HG03460 (cell line): ENCODE results near the gene EBLN2.
A peak's percentile ranks its signal among the peaks of the same experiment; 100 is the strongest.
"Not testable (repeated sequence)": the region's sequence is repeated elsewhere in the genome, so short reads cannot be mapped to it uniquely, and the experiment has no call there.

Experiments used
- ATAC-seq: cut with Tn5 transposase; IDR thresholded peaks from one replicate; pipeline ENCODE4 v1.9.1; 2021; ENCODE audit not compliant: unreplicated experiment

The EBLN2 gene

DNA sequence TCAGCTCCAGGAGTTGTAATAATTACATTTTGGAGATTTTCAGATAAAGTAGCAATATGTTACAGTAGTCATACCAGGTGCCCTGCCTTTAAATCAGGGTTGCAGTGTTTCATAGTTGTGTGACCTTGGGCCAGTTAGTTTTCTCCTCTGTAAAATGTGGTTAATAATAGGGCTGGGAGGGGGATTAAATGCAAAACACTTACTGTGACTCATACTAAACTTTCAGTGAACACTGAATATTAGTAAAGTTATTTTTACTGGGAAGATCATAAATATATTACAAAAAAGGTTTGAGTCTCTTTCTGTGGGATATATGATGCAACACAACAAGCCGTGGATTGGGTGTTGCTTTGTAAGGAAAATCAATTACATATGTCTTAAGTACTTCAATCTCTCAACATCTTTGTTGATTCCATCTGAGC is 1.1 kb upstream of the EBLN2 start:
- ATAC-seq = no peak

DNA sequence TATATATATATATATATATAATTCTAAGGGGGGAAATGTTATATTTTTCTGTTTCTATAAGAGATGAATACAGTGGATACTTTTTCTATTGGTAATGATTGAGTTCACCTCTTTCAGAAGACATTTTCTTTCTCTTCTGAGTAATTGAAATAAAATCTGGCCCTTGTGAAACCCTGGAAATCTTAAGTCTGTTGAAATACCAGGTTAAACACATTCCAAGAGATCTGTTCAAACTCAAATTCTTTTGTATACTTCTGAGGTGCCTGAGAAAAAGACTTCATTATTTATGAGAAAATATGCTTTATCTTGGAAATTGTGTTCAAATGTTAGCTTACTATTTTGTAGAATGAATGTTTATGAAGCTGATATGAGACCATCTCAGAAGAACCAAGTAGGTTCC is 4.8 kb downstream of the EBLN2 start:
- not testable (repeated sequence) for ATAC-seq

DNA sequence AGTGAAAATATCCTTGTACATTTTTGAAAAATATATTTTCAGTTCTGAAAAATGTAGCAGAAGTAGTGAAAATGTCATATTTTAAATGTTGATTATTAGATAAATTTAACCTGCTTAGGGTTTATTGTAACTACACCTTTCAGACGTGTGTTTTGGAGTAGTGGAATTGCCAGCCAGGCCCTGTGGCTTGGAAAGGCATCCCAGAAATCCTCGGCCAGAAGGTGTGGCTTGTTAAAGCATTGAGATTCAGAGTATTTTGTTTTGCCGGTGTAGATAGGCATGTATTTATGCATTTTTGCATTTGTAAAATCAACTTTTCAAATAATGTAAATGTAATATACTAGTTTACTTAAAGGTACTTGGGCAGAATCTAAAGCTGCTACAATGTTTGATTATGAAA is 7.0 kb downstream of the EBLN2 start:
- no peak for ATAC-seq

DNA sequence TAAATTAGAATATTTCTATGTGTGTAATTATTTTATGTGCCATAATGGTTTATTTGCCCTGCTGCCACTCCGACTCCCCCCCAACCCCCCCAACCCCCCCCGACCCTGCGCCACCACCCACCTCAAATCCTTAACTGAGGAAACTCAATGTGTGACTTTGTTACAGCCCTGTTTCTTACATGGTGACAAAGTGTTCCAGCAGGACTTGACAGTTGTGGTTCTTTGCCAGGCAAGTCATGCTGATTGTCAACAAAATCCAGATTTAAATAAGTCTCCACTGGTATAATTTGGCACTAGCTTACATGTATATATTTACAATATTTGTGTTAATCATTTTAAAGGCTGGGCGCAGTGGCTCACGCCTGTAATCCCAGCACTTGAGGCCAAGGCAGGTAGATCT is 7.7 kb downstream of the EBLN2 start:
- no peak for ATAC-seq

DNA sequence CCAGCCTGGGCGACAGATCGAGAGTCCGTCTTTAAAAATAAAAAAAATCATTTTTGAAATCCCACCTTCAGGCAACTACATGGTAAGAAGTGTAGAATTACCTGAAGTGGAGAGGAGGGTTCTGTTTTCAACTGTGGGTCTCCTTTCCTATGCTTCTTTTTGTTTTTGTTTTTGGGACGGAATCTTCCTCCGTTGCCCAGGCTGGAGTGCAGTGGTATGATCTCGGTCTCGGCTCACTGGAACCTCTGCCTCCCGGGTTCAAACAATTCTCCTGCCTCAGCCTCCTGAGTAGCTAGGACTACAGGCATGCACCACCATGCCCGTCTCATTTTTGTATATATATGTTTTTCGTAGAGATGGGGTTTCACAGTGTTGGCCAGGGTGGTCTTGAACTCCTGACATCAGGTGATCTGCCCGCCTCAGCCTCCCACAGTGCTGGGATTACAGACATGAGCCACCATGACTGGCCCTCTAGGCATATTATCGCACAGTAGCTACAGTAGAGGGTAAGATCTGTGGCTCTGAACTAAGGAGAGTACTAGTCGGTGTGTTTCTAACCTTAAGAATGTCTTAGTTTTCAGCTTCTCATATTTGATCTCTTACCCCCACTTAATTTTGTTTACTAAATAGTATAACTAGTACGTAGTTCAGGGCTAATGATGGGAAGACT is 8.5 kb downstream of the EBLN2 start:
- ATAC-seq = no peak

DNA sequence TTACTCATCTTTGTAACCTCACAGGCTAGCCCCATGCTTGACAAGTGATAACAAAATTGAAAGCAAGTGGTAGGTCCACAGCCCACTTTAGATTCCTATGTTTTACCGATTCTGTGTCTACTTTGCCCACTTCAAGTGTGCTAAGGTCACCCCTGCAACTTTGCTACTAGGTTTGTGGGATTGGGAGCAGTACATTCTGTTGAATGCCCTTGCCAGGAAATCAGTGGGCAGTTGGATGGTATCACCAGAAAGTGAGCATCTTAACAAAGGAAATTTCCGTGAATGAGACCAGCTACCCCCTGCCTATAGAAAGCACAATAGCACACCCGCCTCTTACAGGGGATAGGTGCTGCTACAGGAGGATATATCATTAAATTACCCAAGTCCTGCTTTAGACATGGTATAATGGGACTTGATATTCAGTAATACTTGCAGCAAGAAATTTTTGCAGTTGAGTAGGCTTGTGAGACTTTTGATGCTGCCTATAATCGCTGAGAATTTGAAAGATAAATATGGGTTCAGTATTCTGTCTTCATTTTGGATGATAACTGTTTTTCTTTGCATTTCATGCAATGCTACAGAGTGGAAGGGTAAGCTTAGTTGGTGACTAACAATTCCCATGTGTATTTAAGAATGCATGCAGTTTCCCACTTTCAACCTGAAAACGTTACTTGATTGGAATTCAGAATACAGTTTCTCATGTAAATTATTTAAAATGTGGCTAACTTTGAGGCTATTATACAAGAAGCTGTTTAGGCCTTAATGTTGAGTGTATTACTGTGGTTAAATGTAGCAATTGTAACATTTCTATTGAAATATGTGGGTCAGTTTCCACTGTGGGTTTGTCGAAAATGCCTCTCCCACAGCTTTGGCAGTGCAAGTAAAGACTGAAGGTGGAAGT is 9.5 kb downstream of the EBLN2 start:
- ATAC-seq = no peak

DNA sequence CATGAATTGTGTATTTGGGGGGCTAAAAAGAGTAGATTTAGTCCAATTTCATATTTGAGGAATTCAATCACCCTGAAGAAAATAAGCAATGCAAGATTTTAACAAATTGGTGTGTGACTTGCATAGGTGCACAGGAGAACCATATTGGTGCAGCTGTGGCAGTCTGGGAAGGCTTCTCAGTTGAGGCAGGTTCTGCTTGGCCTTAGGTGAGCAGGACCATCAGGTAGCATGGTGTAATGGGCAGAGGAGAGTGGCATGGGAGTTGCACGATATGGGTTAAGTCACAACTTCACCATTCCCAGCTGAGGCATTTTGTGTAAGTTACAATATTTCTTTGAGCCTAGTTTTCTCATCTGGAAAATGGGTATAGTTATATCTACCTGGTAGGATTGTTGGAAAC is 10.5 kb downstream of the EBLN2 start:
- ATAC-seq = no peak

DNA sequence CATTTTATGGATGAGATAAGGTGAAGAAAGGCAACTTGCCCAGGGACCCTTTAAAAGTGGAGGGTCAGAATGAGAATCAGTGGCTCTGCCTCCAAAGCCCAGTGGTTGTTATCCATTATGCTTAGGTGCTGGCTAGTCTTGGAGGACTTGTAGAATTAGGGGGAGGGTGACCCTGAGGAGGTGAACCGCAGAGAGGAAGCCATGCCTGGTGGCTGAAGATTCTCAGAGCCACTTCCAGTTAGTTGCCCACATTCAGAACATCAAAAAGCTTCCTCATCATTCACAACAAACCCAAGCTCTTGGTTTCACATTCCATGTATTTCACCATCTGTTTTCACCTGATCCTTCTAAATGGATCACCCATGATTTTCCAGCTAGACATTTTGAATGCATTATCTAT is 11.2 kb downstream of the EBLN2 start:
- ATAC-seq = no peak

DNA sequence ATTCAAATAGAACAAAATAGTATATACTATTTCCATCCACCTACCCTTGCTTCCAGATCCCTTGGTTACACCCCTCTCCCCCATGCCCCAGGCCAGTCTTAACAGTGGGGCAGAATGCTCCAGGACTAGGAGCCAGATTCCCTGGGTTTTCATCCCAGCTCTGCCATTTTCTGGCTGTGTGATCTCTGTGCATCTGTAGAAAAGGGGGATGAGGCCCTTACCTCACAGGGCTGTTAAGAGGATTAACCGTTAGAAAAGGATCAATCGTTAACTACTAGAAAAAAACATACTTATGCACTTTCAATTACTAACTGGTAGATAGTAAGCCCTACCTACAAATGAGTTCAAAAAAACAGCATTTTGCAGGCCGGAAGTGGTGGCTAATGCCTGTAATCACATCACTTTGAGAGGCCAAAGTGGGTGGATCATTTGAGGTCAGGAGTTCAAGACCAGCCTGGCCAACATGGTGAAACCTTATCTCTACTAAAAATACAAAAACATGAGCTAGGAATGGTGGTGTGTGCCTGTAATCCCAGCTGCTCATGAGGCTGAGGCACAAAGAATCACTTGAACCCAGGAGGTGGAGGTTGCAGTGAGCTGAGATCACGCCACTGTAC is 11.7 kb downstream of the EBLN2 start:
- no peak for ATAC-seq

DNA sequence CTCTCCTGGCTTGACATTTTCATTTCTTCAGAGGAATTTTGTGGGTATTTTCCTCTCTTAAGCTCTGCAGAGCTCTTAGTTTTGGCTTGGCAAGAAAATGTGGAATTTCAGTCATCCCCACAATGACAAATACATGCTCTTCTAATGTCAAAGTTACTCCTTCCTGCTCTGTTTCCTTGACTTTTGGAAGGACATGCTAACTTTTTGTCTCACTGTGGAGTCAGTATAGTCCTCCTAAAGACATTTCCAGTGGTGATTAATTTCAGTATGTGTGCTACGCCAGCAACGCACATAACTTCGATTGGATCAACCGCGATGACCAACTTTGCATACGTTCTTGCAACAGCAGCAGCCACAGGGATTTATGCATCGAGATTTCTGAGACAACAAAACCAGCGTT is 13.3 kb downstream of the EBLN2 start:
- no peak for ATAC-seq

DNA sequence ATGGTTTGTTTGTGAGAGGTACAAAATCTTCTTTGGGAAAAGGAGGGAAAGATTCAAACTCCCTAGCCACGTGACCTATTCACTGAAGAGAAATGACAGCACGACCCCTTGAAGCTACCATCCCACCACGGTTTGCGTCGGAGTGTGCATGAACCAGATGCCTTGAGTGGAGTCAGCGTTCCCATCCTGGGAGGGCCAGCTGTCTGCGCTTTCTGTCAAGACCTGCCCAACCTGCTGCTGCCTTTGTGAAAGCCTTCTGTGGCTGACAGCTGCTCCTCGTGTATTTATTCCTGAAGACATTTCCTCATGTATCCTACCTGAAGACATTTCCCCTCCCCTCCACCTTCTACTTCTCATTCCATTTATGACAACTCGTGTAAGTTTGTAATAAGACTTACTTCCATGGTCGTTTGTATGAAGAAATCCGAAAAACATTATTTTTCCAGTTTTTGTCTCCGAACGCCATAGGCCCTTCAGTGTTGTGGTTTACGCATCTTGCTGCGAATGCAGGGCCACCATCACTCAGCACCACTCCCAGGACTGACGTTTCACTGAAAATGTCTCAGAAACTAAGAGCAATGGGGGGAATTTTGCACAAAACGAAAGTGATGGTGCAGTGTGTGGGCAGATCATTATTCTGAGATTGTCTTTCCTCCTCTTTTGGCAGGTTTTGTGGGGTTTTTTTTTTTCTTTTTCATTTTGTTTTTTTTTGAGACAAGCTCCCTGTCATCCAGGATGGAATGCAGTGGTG is 18.9 kb downstream of the EBLN2 start:
- peak; percentile 68 for ATAC-seq

DNA sequence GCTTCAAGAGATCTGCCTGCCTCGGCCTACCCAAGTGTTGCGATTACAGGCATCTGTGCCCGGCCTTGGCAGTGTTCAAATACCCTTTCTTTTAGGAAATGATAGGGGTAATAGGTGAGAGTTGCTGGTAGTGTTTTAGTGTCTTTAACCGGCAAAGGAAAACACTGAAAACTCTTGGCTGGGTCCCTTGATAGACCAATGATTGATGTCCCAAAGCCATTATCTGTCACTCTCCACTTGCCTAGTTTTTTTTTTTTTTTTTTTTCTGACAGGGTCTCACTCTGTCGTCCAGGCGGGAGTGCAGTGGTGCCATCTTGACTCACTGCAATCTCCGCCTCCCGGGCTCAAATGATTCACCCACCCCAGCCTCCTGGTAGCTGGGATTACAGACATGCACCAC is 19.7 kb downstream of the EBLN2 start:
- no peak for ATAC-seq

DNA sequence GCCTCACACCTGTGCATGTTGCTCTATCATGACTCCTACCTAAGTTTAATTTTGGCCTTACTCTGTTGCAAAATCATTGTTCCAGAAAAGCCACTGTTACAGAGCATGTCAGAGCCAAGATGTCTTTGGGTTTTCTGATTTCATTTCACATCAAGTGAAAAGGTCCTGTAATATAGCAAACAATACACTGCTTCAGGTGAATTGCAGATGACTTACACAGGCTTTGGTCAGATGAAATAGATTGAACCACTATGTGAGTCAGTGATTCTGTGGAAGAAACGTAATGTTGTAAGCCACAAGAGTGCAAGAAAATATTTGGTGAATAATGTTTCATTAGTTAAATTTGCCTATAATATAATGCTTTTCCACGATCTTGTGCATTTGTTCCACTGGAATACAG is 22.7 kb downstream of the EBLN2 start:
- no peak for ATAC-seq

DNA sequence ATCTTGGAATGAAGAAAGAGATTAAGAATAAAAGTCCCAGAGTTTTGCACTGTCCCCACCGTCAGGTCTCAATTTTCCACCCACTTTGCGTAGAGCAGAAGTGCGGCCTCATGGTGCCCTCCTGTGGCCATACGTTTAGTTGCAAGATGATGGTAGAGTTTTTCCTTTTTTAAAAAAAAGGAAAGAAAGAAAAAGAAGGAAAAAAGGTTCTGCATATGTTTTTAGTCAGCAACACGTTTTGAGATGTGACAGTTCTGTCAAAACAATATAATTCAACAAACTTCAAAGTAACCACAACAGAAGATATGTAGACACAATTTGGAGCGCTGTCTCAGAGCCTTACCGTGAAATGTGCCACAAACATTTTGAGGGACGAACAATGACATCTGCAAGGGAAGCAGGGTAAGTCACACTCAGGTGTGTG is 24.6 kb downstream of the EBLN2 start:
- no peak for ATAC-seq

DNA sequence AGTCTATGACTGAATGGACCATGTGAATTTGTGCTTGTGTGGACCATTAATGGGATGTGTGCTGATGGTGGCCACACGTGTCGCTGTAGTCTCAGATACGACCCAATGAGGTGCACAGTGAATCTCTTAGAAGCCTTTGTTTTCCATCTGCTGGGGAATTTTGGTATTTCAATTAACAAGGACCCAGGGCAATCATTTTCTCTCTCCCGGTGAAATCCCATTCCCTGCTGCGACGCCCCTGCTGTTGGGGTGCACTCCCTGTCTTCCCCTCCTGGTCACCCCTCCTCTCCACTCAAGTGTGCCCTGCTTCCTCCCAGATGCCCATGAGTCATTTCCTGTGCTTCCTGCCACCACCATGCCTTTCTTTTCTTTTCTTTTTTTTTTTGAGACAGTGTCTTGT is 32.7 kb downstream of the EBLN2 start:
- ATAC-seq = no peak

DNA sequence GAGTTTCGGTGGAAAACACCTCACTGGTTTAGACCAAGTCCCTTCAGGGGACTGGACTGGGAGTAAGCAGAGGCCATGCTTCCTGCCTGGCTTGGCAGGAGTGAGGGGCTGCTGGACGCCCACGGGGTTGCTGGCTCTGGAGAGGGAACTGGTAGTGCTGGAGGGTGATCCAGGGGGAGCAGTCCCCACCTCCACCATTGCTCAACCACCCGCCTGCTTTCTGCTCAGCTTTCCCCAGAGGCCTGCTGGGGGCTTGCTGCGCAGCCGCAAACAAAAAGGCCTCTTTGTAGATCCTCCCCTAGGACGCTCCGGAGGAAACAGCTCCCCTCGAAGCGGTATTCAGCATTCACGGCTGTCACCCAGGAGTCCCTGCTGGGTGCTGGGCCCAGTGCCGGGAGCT is 33.5 kb downstream of the EBLN2 start:
- ATAC-seq = no peak

DNA sequence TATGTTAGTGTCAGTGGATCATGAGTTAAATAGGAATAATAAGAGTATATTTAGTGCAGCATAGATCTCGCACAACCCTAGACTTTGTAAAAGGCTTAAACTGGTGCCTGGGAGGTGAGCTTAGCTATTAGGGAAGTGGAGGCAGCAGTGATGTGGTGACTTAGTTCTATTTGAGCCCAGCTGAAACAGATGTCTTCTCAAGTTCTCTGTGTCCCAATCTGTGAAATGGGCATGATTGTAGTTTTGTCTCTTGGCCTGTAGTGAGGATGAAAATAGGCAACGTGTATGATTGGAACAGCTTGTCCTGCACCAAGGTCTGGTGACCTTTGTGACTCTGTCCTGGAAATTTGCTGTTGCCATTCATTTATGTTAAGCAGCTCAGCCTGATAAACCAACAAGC is 34.7 kb downstream of the EBLN2 start:
- ATAC-seq = no peak

DNA sequence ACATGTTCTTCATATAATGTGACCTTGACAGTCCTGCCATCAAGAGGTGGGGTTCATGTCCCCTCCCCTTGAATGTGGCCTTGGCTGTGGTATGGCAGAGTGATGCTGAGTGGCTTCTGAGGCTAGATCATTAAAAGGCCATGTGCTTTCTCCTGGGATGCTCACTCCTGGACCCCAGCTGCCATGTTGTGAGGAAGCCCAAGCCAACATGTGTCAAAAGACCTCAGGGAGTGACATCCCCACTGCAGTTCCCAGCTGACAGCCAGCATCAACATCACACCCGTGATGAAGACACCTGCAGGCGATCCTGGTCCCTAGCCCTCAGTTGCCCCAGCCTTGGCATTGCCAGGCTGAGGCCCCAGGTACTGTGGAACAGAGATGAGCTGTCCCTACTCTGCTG is 36.6 kb downstream of the EBLN2 start:
- ATAC-seq = no peak

DNA sequence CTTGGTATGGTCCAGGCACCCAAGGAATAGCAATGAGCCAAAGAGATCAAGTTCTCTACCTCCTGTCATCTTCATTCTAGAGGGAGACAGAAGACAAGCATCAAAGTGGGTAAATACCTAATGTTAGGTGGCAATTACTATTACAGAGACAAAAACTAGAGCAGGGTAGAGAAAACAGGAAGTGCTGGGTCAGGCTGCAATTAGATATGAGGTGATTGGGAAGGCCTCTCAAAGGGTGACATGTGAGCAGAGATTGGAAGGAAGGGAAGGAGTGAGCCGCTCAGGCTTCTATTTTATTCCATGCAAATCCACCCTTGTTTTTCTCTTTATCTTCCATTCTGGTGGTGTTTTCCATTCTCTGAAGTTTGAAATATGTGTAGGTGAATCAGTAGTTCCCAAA is 37.4 kb downstream of the EBLN2 start:
- ATAC-seq = no peak

DNA sequence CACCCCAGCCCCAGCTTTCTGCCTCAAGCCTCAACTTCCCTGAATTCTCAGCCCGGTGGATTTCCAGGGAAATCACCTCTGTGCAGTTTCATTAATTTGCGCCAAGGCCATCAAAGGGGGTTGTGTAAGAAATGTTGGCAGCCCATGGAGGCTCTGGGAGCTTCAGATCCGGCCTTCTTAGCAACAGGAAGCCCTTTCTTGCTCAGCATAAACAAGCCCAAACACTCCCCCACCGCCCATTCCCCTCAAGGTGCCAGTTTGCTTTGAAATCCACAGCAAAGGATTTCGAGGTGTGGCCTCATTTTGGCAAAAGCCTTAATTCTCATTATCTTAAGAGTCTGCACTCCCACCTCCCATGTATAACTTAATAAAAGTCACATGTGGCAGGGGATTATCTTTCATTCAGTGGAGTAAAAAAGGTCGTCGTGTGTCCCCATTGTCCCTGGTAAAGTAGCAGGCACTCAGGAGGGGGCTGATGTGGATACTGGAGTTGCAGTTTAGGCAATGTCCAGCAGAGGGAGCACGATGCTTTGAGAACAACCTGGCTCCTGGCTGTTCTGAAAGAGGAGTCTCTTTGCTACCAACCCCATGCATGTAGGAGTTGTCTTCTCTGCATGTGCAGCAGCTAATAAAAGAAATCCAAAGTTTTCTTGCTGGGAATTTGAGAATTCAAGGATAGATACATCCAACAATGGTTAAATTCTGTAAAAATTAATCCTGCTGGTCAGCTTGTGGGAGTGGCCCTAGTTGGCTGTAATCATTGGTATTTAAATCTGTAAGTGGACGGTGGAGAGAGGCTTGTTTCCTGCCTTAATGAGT is 39.5 kb downstream of the EBLN2 start:
- peak; percentile 91 for ATAC-seq

DNA sequence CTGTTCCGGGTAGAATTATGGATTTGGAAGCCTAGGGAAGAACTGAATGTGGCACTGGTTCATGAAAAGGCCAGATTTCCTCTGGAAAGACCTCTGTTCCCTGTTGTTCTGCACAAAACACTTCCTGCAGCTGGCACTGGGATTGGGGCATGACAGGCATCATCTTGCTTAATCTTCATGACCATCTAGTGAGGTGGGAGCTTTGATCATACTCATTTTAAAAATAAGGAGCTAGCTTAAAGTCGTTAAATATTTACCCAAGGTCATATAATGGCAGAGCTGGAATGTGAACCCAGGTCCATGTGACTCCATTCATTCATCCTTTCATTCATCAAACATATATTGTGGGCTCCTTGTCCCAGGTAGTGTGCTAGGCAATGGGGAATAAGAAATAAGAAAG is 40.4 kb downstream of the EBLN2 start:
- ATAC-seq = no peak
